Small intestine (tissue), 7 donors: ENCODE measurements around the gene TGM4. TPM values are rescaled to one million over a fixed set of nuclear protein-coding genes. Genes with fewer than 3 reads are reported as not detected.
"Not testable (repeated sequence)": the region's sequence is repeated elsewhere in the genome, so short reads cannot be mapped to it uniquely, and the experiment has no call there.

ENCODE experiments used
- DNase-seq, 2 donors: peaks; one replicate each; pipeline versions ENCODE4 v3.0.0 to v3.0.0-alpha.2; 2013
- FAIRE-seq: peaks from 2 replicates; lab custom pipeline; 2012; peaks lifted over from hg19 to GRCh38; lab: Jason Lieb, UNC
- H3K27ac ChIP-seq, 3 donors: one replicate each; pipeline ENCODE4 v1.5.1; 2013; ENCODE audit warnings: low read length in 2 of 3, mild to moderate bottlenecking in 2 of 3, control low read depth in 1 of 3, inconsistent platforms in 1 of 3, low read depth in 1 of 3, moderate library complexity in 1 of 3
- H3K27me3 ChIP-seq, 3 donors: one replicate each; pipeline ENCODE4 v1.6.1; 2013; ENCODE audit warnings: low read length in 3 of 3, inconsistent platforms in 1 of 3; ENCODE audit not compliant: control insufficient read depth in 3 of 3, insufficient read depth in 3 of 3
- H3K36me3 ChIP-seq, 3 donors: one replicate each; pipeline ENCODE4 v1.6.1; 2013; ENCODE audit warnings: low read length in 3 of 3, inconsistent platforms in 1 of 3, low read depth in 1 of 3, mild to moderate bottlenecking in 1 of 3, moderate library complexity in 1 of 3; ENCODE audit not compliant: control insufficient read depth in 3 of 3, insufficient read depth in 2 of 3
- H3K4me1 ChIP-seq, 3 donors: one replicate each; pipeline ENCODE4 v1.6.1; 2013; ENCODE audit warnings: low read length in 2 of 3, inconsistent platforms in 1 of 3, low read depth in 1 of 3, mild to moderate bottlenecking in 1 of 3, moderate library complexity in 1 of 3; ENCODE audit not compliant: control insufficient read depth in 3 of 3, insufficient read depth in 2 of 3
- H3K4me3 ChIP-seq, 3 donors: one replicate each; pipeline ENCODE4 v1.5.1; 2013; ENCODE audit warnings: low read length in 3 of 3, control low read depth in 1 of 3, inconsistent platforms in 1 of 3, low read depth in 1 of 3, mild to moderate bottlenecking in 1 of 3, moderate library complexity in 1 of 3
- H3K9me3 ChIP-seq, 2 donors: one replicate each; pipeline ENCODE4 v1.6.1; 2013; ENCODE audit warnings: low read depth in 1 of 2, low read length in 1 of 2; ENCODE audit not compliant: control insufficient read depth in 2 of 2, insufficient read depth in 1 of 2
- WGBS, 3 donors: extraction: QIAGEN DNeasy Blood & Tissue Kit; methylation state at CpG; one replicate each; pipeline ENCODE4 v1.1.7; 2013; 5-methylcytosine and 5-hydroxymethylcytosine counted together
- polyA plus RNA-seq, 4 donors: library from polyadenylated mRNA; stranded (reverse) in 3 of 4; unstranded in 1 of 4; fragments of 200-250 nt in 3 of 4; fragments of 120-200 nt in 1 of 4; gene quantifications; one replicate each; pipeline versions ENCODE4 v1.2.1 to v1.2.3, GENCODE V29; 2013
- donor health status: healthy with polysubstance abuse.
- donor health status: control.
- donor health status: control.
- donor health status: Bipolar disorder and iron deficiency.
- donor health status: healthy.

The TGM4 gene
- polyA plus RNA-seq, 4 donors, result 0.04 TPM; not detected in 3

GRCh38 chr3:44932986-44933944 lies 58.9 kb downstream of the TGM4 start:
- H3K4me3 ChIP-seq, result no peak overlapping the region
- DNase-seq (no peak), FAIRE-seq (no peak)
- WGBS, 3 donors, result 90 to 92% (median 90%) methylated on average over 14 of the region's 14 CpGs
- H3K27ac ChIP-seq, result no peak overlapping the region
- no peaks in the 10 kb centered on the region for H3K27me3 ChIP-seq
- peaks cover 12 to 69% (median 26%) of the 10 kb centered on the region in 3 donors for H3K36me3 ChIP-seq
- H3K9me3 ChIP-seq, result no peaks in the 10 kb centered on the region
- no peaks in the 10 kb centered on the region for H3K4me1 ChIP-seq

- H3K4me3 ChIP-seq, result no peak overlapping the region
- H3K27me3 ChIP-seq, result no peaks in the 10 kb centered on the region
- peaks cover 9 to 73% (median 22%) of the 10 kb centered on the region in 3 donors for H3K36me3 ChIP-seq
- H3K27ac ChIP-seq, result no peak overlapping the region
- DNase-seq (no peak), FAIRE-seq (no peak)
- WGBS, 3 donors, result 74 to 88% (median 87%) methylated on average over 6 of the region's 6 CpGs
- H3K4me1 ChIP-seq, result no peaks in the 10 kb centered on the region
- H3K9me3 ChIP-seq, result no peaks in the 10 kb centered on the region
Observed at GRCh38 chr3:44939581-44940036, 65.2 kb downstream of the TGM4 start.

GRCh38 chr3:44942202-44942921 lies 68.0 kb downstream of the TGM4 start:
- H3K4me3 ChIP-seq, result no peak overlapping the region
- no peak overlapping the region for H3K27ac ChIP-seq
- no peaks in the 10 kb centered on the region for H3K9me3 ChIP-seq
- no peak for DNase-seq
- no peaks in the 10 kb centered on the region for H3K4me1 ChIP-seq
- peaks cover 5 to 77% (median 28%) of the 10 kb centered on the region in 3 donors for H3K36me3 ChIP-seq
- WGBS, 3 donors, result 91 to 95% (median 92%) methylated on average over 9 of the region's 9 CpGs
- no peaks in the 10 kb centered on the region for H3K27me3 ChIP-seq
- no peak for FAIRE-seq

GRCh38 chr3:44948239-44948638 lies 73.8 kb downstream of the TGM4 start:
- no peak for DNase-seq
- no peak overlapping the region for H3K27ac ChIP-seq
- H3K4me3 ChIP-seq, result no peak overlapping the region
- 97 to 98% (median 98%) methylated on average over 3 of the region's 3 CpGs for WGBS, 3 donors
- peaks cover 0 to 42% (median 7%) of the 10 kb centered on the region in 3 donors for H3K36me3 ChIP-seq
- H3K9me3 ChIP-seq, result no peaks in the 10 kb centered on the region
- no peaks in the 10 kb centered on the region for H3K4me1 ChIP-seq
- FAIRE-seq, result no peak
- H3K27me3 ChIP-seq, result no peaks in the 10 kb centered on the region

- not testable (repeated sequence) for H3K4me1 ChIP-seq, DNase-seq, H3K27me3 ChIP-seq, H3K4me3 ChIP-seq, H3K27ac ChIP-seq, H3K9me3 ChIP-seq, FAIRE-seq
- WGBS, 3 donors, result 96 to 98% (median 97%) methylated on average over 4 of the region's 4 CpGs
- peaks cover 0 to 40% (median 4%) of the 10 kb centered on the region in 3 donors for H3K36me3 ChIP-seq
Observed at GRCh38 chr3:44949770-44950169, 75.4 kb downstream of the TGM4 start.

- FAIRE-seq (no peak), DNase-seq (no peak)
- H3K36me3 ChIP-seq, result peaks cover 0 to 39% (median 0%) of the 10 kb centered on the region in 3 donors
- H3K4me1 ChIP-seq, result no peaks in the 10 kb centered on the region
- H3K27me3 ChIP-seq, result no peaks in the 10 kb centered on the region
- WGBS, 3 donors, result 88 to 94% (median 90%) methylated on average over 2 of the region's 2 CpGs
- H3K9me3 ChIP-seq, result no peaks in the 10 kb centered on the region
- no peak overlapping the region for H3K27ac ChIP-seq
- H3K4me3 ChIP-seq, result no peak overlapping the region
Observed at GRCh38 chr3:44950275-44950734, 75.9 kb downstream of the TGM4 start.

- H3K4me1 ChIP-seq, result no peaks in the 10 kb centered on the region
- H3K36me3 ChIP-seq, result peaks cover 0 to 44% (median 4%) of the 10 kb centered on the region in 3 donors
- H3K27me3 ChIP-seq, result no peaks in the 10 kb centered on the region
- no peaks in the 10 kb centered on the region for H3K9me3 ChIP-seq
- 88 to 95% (median 94%) methylated on average over 3 of the region's 3 CpGs for WGBS, 3 donors
- no peak overlapping the region for H3K4me3 ChIP-seq
- DNase-seq, result no peak
- no peak overlapping the region for H3K27ac ChIP-seq
- no peak for FAIRE-seq
Observed at GRCh38 chr3:44952689-44953088, 78.3 kb downstream of the TGM4 start.

GRCh38 chr3:44954304-44954703 lies 79.9 kb downstream of the TGM4 start:
- Histone ChIP-seq H3K36me3 (peaks cover 0 to 46% (median 9%) of the 10 kb centered on the region in 3 donors), H3K27me3 (no peaks in the 10 kb centered on the region), H3K9me3 (no peaks in the 10 kb centered on the region), H3K27ac (no peak overlapping the region), H3K4me1 (no peaks in the 10 kb centered on the region), H3K4me3 (no peak overlapping the region)
- WGBS, 3 donors, result 90 to 93% (median 90%) methylated on average over 5 of the region's 5 CpGs
- no peak for DNase-seq
- no peak for FAIRE-seq
